GM12878 (cell line): ENCODE data around the gene PABPN1. TPM values are rescaled to one million over a fixed set of nuclear protein-coding genes. Genes with fewer than 3 reads are reported as not detected.

Experiments used
- ATAC-seq: fragments of 200-7000 bp; cut with Tn5 transposase; 3 replicates; pipeline ENCODE4 v1.9.1; 2020; ENCODE audit warnings: mild to moderate bottlenecking, moderate library complexity
- BruUV-seq: library from RNA; stranded (reverse); fragments of 400-500 nt; replicated peaks from 2 replicates; lab custom pipeline; 2021; lab: Mats Ljungman, UMichigan
- CTCF ChIA-PET: fragments of 300-600 bp; sonication (Branson Sonifier 250); formaldehyde crosslinking; extraction: SDS; loops from one replicate; lab custom pipeline; 2021; ENCODE audit warnings: inconsistent platforms; lab: Yijun Ruan, JAX
- POLR2A ChIA-PET: fragments of 350-600 bp; formaldehyde crosslinking; extraction: SDS; loops from one replicate; lab custom pipeline; 2021; ENCODE audit warnings: inconsistent platforms; lab: Charles Lee
- RAD21 ChIA-PET: fragments of 300-600 bp; sonication (Branson Sonifier 250); formaldehyde crosslinking; loops from one replicate; lab custom pipeline; 2023; ENCODE audit warnings: antibody characterized with exemption; ENCODE audit not compliant: unreplicated experiment; lab: Charles Lee
- SMC1A ChIA-PET: fragments of 300-600 bp; sonication (Branson Sonifier 250); formaldehyde crosslinking; loops from one replicate; lab custom pipeline; 2023; ENCODE audit not compliant: unreplicated experiment, uncharacterized antibody; lab: Charles Lee
- DNase-seq: peaks from one replicate; pipeline ENCODE4 v3.0.0-alpha.2; 2011; ENCODE audit warnings: low read depth, low spot score
- FAIRE-seq: peaks from 3 replicates; lab custom pipeline; 2011; peaks lifted over from hg19 to GRCh38; lab: Jason Lieb, UNC
- H2AFZ ChIP-seq: 2 replicates; pipeline ENCODE4 v1.6.0; 2011; ENCODE audit warnings: low read depth, low read length, control low read depth; ENCODE audit not compliant: control insufficient read depth
- H3K27ac ChIP-seq: 2 replicates; pipeline ENCODE4 v1.5.1; 2011; ENCODE audit warnings: control low read depth; ENCODE audit not compliant: control insufficient read depth, insufficient read depth
- H3K27me3 ChIP-seq, 2 experiments: replicated peaks in 1 of 2; 2 replicates each; pipeline versions ENCODE4 v1.6.0 to v1.6.1; 2011; ENCODE audit warnings: low read length in 1 of 2; ENCODE audit not compliant: control insufficient read depth in 2 of 2, insufficient read depth in 2 of 2
- H3K36me3 ChIP-seq, 2 experiments: 2 replicates each; pipeline ENCODE4 v1.5.1; 2011; ENCODE audit warnings: low read length in 1 of 2; ENCODE audit not compliant: control insufficient read depth in 2 of 2, insufficient read depth in 2 of 2
- H3K4me1 ChIP-seq: 2 replicates; pipeline ENCODE4 v1.6.1; 2011; ENCODE audit warnings: mild to moderate bottlenecking, low read length, moderate library complexity, mixed read lengths; ENCODE audit not compliant: control insufficient read depth, insufficient read depth
- H3K4me2 ChIP-seq: 2 replicates; pipeline ENCODE4 v1.6.0; 2011; ENCODE audit warnings: control low read depth; ENCODE audit not compliant: control insufficient read depth, insufficient read depth
- H3K4me3 ChIP-seq: fragments of 200-600 bp; sonication (generic); 2 replicates; pipeline ENCODE4 v1.5.1; 2016
- H3K79me2 ChIP-seq: 2 replicates; pipeline ENCODE4 v1.6.0; 2011; ENCODE audit warnings: low read length; ENCODE audit not compliant: control insufficient read depth, insufficient read depth
- H3K9ac ChIP-seq: 2 replicates; pipeline ENCODE4 v1.8.0; 2011; ENCODE audit warnings: low read length, control low read depth, mixed read lengths; ENCODE audit not compliant: control insufficient read depth, insufficient read depth
- H3K9me3 ChIP-seq: replicated peaks from 3 replicates; pipeline ENCODE4 v1.5.1; 2011; ENCODE audit warnings: mild to moderate bottlenecking, low read length; ENCODE audit not compliant: control insufficient read depth, insufficient read depth
- H4K20me1 ChIP-seq: 2 replicates; pipeline ENCODE4 v1.6.0; 2011; ENCODE audit not compliant: control insufficient read depth, insufficient read depth
- BCLAF1 ChIP-seq: fragments of 450-650 bp; IDR thresholded peaks from 2 replicates; pipeline ENCODE4 v1.6.1; 2017; ENCODE audit warnings: antibody characterized with exemption, mild to moderate bottlenecking, moderate library complexity
- CBX5 ChIP-seq: sonication (generic); IDR thresholded peaks from 2 replicates; pipeline ENCODE4 v1.6.1; 2016; ENCODE audit warnings: low read depth, moderate library complexity, mild to moderate bottlenecking, inconsistent platforms
- CHD2 ChIP-seq: IDR thresholded peaks from 2 replicates; pipeline ENCODE4 v1.6.1; 2011; ENCODE audit warnings: low read depth, low read length, improper control_type of control experiment, borderline replicate concordance
- HDGF ChIP-seq: fragments of 450-650 bp; IDR thresholded peaks from 2 replicates; pipeline ENCODE4 v1.6.1; 2016; ENCODE audit warnings: antibody characterized with exemption
- MYC ChIP-seq: IDR thresholded peaks from 2 replicates; pipeline ENCODE4 v1.6.1; 2011; ENCODE audit warnings: mild to moderate bottlenecking, low read length, moderate library complexity, inconsistent platforms; ENCODE audit not compliant: insufficient read depth, insufficient replicate concordance, insufficient read length, severe bottlenecking
- NFIC ChIP-seq: IDR thresholded peaks from 2 replicates; pipeline ENCODE4 v1.6.1; 2012; ENCODE audit warnings: low read depth, mild to moderate bottlenecking, inconsistent platforms, low read length, moderate library complexity
- SMAD5 ChIP-seq: IDR thresholded peaks from 2 replicates; pipeline ENCODE4 v1.6.1; 2016; ENCODE audit warnings: antibody characterized with exemption, low read depth
- SMC3 ChIP-seq: IDR thresholded peaks from 2 replicates; pipeline ENCODE4 v1.6.1; 2011; ENCODE audit warnings: low read length, improper control_type of control experiment, borderline replicate concordance
- SREBF2 ChIP-seq: IDR thresholded peaks from 2 replicates; pipeline ENCODE4 v1.6.1; 2012; ENCODE audit warnings: mild to moderate bottlenecking, low read length
- ZNF384 ChIP-seq: IDR thresholded peaks from 2 replicates; pipeline ENCODE4 v1.6.1; 2012; ENCODE audit warnings: low read depth, mild to moderate bottlenecking, low read length, improper control_type of control experiment, borderline replicate concordance
- WGBS: methylation state at CpG from one replicate; pipeline ENCODE4 v1.1.6; 2016; ENCODE audit warnings: low lambda C conversion rate; ENCODE audit not compliant: insufficient replicate concordance, insufficient coverage; ENCODE audit errors: missing lambda C conversion rate; 5-methylcytosine and 5-hydroxymethylcytosine counted together
- in situ Hi-C: fragments of 300-500 bp; cut with MboI; formaldehyde crosslinking; loops from 9 replicates; pipeline ENCODE4 v1.14.3; 2018; ENCODE audit warnings: mixed read lengths
- intact Hi-C: fragments of 100-400 bp; cut with micrococcal nuclease; formaldehyde crosslinking; loops from one replicate; pipeline ENCODE4 v1.14.2; 2022; ENCODE audit not compliant: unreplicated experiment
- polyA plus RNA-seq, 11 experiments: library from polyadenylated mRNA; depleted of rRNA in 4 of 11; unstranded in 6 of 11; stranded (reverse) in 5 of 11; fragments of >200 nt; fragmentation: Nextera tagmentation in 4 of 11; fragmentation: Illumina TruSeq in 1 of 11; extraction: Ambion mirVana in 4 of 11; extraction: Trizol in 1 of 11; gene quantifications; 1 replicate in 1 of 11; 2 replicates in 10 of 11; pipeline versions ENCODE4 v1.2.1 to v1.2.3, GENCODE V29; 2011 to 2016; ENCODE audit warnings: inconsistent platforms in 2 of 11, missing spikeins in 2 of 11, low read depth in 1 of 11
- total RNA-seq, 4 experiments: library from RNA; depleted of rRNA in 3 of 4; stranded (reverse); fragments of >200 nt in 3 of 4; fragmentation: Illumina TruSeq in 1 of 4; extraction: Trizol in 1 of 4; gene quantifications; 2 replicates each; pipeline versions ENCODE4 v1.2.1 to v1.2.3, GENCODE V29; 2013 to 2021
- TF ChIP-seq, protein P1 (sequence below): fragments of 450-650 bp; formaldehyde crosslinking; IDR thresholded peaks from 2 replicates; pipeline ENCODE4 v1.4.0; 2020; ENCODE audit warnings: mild to moderate bottlenecking, moderate library complexity
- TF ChIP-seq, protein P2 (sequence below): fragments of 450-650 bp; formaldehyde crosslinking; IDR thresholded peaks from 2 replicates; pipeline ENCODE4 v1.5.0; 2022; ENCODE audit warnings: mild to moderate bottlenecking, missing genetic modification characterization

PABPN1 gene
- total and polyA plus RNA-seq, 10 of the 15 experiments (the other 5 are each of a cell fraction or from before 2014, with no cell fraction given) = 31.3 to 248 (median 103) TPM

DNA sequence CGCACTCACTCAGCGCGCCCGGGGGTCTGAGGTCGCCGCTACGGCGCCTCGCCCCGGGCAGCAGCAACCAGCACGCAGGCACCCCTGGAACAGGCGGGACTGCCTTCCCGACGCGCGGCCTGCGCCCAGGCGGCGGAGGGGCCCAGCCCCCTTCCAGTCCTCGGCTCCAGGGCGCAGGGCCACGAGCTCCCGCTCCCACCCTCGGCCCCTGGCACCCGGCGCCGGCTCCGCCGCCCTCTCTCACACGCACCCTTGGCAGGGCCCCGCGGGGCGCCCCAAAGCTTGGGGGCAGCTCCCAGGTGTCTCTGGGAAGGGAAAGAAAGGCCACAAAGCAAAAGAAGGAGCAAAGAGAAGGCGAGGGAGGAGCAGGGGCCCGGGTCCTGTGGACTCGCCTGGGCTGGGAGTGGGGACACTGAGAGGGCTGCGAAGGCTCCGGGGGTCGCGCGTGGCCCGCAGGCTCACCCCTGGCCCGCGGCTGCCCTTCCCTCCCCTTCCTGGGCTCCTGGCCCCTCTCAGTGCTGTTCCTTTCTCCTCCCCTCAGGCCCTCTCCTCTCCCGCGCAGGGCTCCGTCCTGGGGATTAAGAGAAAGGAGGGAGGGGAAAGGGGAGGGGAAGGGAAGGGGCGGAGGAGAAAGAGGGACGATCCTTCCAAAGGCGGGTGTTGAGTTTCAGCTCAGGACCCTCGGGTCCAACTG lies 44.6 kb downstream of the PABPN1 start (continued):
- TF ChIP-seq NFIC (no peak), SMAD5 (no peak), BCLAF1 (no peak), CHD2 (no peak), ZNF384 (no peak), SMC3 (no peak), MYC (no peak), CBX5 (no peak)
- TF ChIP-seq, all 136 proteins: peak for 0

DNA sequence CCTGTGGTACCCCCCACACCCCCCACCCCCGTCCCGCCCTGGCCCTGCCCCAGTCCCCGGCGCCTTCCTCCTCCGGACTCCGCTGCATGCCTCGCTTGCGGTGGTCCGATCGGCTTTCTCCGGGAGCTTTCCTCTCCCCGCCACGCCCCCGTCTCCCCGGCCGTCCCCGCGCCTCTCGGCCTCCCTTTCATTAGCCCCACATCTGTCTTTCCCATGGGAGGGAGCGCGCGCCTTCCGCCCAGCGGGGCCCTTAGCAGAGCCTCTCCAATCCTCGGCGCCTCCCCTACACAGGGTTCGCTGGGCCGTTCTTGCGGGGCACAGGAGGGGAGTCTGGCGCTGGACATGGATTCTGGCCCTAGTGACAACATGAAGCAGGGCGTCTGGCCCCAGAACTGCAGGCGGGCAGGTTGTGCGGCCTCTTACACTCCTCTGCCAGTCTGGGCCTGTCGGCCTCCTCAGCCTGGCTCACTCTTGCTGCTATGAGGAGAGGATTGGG lies 45.2 kb downstream of the PABPN1 start:
- Histone ChIP-seq H3K4me3 (no peak overlapping the region), H2AFZ (no peak overlapping the region), H4K20me1 (no peaks in the 10 kb centered on the region), H3K79me2 (no peaks in the 10 kb centered on the region), H3K9me3 (no peaks in the 10 kb centered on the region), H3K9ac (no peak overlapping the region), H3K4me1 (no peaks in the 10 kb centered on the region), H3K27ac (no peak overlapping the region), H3K27me3 (peaks cover 0 to 8% of the 10 kb centered on the region in 2 experiments; a peak in 3 of 4 replicates), H3K4me2 (no peak overlapping the region), H3K36me3 (no peaks in the 10 kb centered on the region)
- in situ Hi-C loops = no loop called here
- WGBS = 72% methylated on average over 12 of the region's 34 CpGs
- SMC1A ChIA-PET = no interaction called here
- CTCF ChIA-PET = no interaction called here
- FAIRE-seq (no peak), ATAC-seq (no peak), DNase-seq (no peak)
- intact Hi-C loops = no loop called here
- POLR2A ChIA-PET = no interaction called here
- RAD21 ChIA-PET = no interaction called here
- BruUV-seq = no TSS peak
- TF ChIP-seq HDGF = no peak
- TF ChIP-seq, protein P1, sequence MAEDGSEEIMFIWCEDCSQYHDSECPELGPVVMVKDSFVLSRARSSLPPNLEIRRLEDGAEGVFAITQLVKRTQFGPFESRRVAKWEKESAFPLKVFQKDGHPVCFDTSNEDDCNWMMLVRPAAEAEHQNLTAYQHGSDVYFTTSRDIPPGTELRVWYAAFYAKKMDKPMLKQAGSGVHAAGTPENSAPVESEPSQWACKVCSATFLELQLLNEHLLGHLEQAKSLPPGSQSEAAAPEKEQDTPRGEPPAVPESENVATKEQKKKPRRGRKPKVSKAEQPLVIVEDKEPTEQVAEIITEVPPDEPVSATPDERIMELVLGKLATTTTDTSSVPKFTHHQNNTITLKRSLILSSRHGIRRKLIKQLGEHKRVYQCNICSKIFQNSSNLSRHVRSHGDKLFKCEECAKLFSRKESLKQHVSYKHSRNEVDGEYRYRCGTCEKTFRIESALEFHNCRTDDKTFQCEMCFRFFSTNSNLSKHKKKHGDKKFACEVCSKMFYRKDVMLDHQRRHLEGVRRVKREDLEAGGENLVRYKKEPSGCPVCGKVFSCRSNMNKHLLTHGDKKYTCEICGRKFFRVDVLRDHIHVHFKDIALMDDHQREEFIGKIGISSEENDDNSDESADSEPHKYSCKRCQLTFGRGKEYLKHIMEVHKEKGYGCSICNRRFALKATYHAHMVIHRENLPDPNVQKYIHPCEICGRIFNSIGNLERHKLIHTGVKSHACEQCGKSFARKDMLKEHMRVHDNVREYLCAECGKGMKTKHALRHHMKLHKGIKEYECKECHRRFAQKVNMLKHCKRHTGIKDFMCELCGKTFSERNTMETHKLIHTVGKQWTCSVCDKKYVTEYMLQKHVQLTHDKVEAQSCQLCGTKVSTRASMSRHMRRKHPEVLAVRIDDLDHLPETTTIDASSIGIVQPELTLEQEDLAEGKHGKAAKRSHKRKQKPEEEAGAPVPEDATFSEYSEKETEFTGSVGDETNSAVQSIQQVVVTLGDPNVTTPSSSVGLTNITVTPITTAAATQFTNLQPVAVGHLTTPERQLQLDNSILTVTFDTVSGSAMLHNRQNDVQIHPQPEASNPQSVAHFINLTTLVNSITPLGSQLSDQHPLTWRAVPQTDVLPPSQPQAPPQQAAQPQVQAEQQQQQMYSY = no peak
- TF ChIP-seq, protein P2, sequence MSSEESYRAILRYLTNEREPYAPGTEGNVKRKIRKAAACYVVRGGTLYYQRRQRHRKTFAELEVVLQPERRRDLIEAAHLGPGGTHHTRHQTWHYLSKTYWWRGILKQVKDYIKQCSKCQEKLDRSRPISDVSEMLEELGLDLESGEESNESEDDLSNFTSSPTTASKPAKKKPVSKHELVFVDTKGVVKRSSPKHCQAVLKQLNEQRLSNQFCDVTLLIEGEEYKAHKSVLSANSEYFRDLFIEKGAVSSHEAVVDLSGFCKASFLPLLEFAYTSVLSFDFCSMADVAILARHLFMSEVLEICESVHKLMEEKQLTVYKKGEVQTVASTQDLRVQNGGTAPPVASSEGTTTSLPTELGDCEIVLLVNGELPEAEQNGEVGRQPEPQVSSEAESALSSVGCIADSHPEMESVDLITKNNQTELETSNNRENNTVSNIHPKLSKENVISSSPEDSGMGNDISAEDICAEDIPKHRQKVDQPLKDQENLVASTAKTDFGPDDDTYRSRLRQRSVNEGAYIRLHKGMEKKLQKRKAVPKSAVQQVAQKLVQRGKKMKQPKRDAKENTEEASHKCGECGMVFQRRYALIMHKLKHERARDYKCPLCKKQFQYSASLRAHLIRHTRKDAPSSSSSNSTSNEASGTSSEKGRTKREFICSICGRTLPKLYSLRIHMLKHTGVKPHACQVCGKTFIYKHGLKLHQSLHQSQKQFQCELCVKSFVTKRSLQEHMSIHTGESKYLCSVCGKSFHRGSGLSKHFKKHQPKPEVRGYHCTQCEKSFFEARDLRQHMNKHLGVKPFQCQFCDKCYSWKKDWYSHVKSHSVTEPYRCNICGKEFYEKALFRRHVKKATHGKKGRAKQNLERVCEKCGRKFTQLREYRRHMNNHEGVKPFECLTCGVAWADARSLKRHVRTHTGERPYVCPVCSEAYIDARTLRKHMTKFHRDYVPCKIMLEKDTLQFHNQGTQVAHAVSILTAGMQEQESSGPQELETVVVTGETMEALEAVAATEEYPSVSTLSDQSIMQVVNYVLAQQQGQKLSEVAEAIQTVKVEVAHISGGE (CRISPR knock-in tag) = no peak
- no peak for TF ChIP-seq NFIC
- TF ChIP-seq SREBF2 = no peak
